SU-DHL-6 (cell line): Measurements from ENCODE around the gene ARL15.
"Not testable (repeated sequence)": the region's sequence is repeated elsewhere in the genome, so short reads cannot be mapped to it uniquely, and the experiment has no call there.

Source experiments
- H2AFZ ChIP-seq: fragments of 200-600 bp; sonication (generic); 2 replicates; pipeline ENCODE4 v1.6.1; 2014; ENCODE audit warnings: low read depth, mild to moderate bottlenecking, moderate library complexity, mixed read lengths, antibody characterized with exemption, low read length; ENCODE audit not compliant: severe bottlenecking
- H3F3A ChIP-seq: fragments of 200-600 bp; shearing (Covaris generic); 2 replicates; pipeline ENCODE4 v1.6.0; 2016; ENCODE audit warnings: antibody characterized with exemption, mild to moderate bottlenecking; ENCODE audit not compliant: insufficient read depth
- H3K27ac ChIP-seq: fragments of 200-600 bp; sonication (generic); 2 replicates; pipeline ENCODE4 v1.5.1; 2016; ENCODE audit warnings: low read depth, mild to moderate bottlenecking, low read length, moderate library complexity, mixed read lengths
- H3K27me3 ChIP-seq: fragments of 200-600 bp; sonication (generic), shearing (Covaris generic); 2 replicates; pipeline ENCODE4 v1.6.0; 2014; ENCODE audit warnings: mild to moderate bottlenecking, low read length
- H3K36me3 ChIP-seq: fragments of 200-600 bp; sonication (generic); 2 replicates; pipeline ENCODE4 v1.6.1; 2014; ENCODE audit warnings: mild to moderate bottlenecking, low read length, mixed read lengths
- H3K4me2 ChIP-seq: fragments of 300-600, 200-600 bp; shearing (Covaris generic), sonication (generic); 2 replicates; pipeline ENCODE4 v1.6.0; 2014; ENCODE audit warnings: low read length, low read depth, mild to moderate bottlenecking; ENCODE audit not compliant: poor library complexity, severe bottlenecking
- H3K4me3 ChIP-seq: fragments of 200-600 bp; sonication (generic); 2 replicates; pipeline ENCODE4 v1.5.1; 2014; ENCODE audit warnings: antibody characterized with exemption, low read length, mild to moderate bottlenecking, mixed read lengths; ENCODE audit not compliant: insufficient read depth, poor library complexity, severe bottlenecking
- H3K79me2 ChIP-seq: fragments of 200-600 bp; sonication (generic); 2 replicates; pipeline ENCODE4 v1.6.1; 2014; ENCODE audit warnings: mild to moderate bottlenecking, low read length, moderate library complexity; ENCODE audit not compliant: insufficient read depth
- H3K9ac ChIP-seq: fragments of 200-600 bp; sonication (generic); 2 replicates; pipeline ENCODE4 v1.7.0; 2014; ENCODE audit warnings: mild to moderate bottlenecking, low read length
- H3K9me2 ChIP-seq: fragments of 200-600 bp; sonication (generic); replicated peaks from 2 replicates; pipeline ENCODE4 v1.6.1; 2014; ENCODE audit warnings: low read length; ENCODE audit not compliant: insufficient read depth
- H3K9me3 ChIP-seq: fragments of 200-600 bp; sonication (generic); 2 replicates; pipeline ENCODE4 v1.6.1; 2014; ENCODE audit warnings: low read length, mixed read lengths; ENCODE audit not compliant: insufficient read depth
- H4K20me1 ChIP-seq: fragments of 200-600 bp; sonication (generic); 2 replicates; pipeline ENCODE4 v1.6.1; 2014; ENCODE audit warnings: low read depth, mild to moderate bottlenecking, antibody characterized with exemption, low read length, moderate library complexity, mixed read lengths
- CTCF ChIP-seq: fragments of 200-600 bp; sonication (generic); IDR thresholded peaks from one replicate; pipeline ENCODE4 v1.5.1; 2017; ENCODE audit warnings: antibody characterized with exemption, mild to moderate bottlenecking, low read length, moderate library complexity; ENCODE audit not compliant: insufficient read depth, poor library complexity, severe bottlenecking
- EZH2phosphoT487 ChIP-seq: fragments of 200-600 bp; sonication (generic), shearing (Covaris generic); conservative IDR thresholded peaks from 2 replicates; pipeline ENCODE4 v1.6.1; 2018; ENCODE audit warnings: mild to moderate bottlenecking, antibody characterized with exemption, low read length, moderate library complexity, mixed read lengths

The ARL15 gene

GRCh38 chr5:53858700-53859456 is 451.5 kb downstream of the ARL15 start:
- Histone ChIP-seq H3K4me3 (no peak overlapping the region), H3K4me2 (no peak overlapping the region), H3K9me3 (no peaks in the 10 kb centered on the region), H3K9me2 (no peaks in the 10 kb centered on the region), H2AFZ (no peak overlapping the region), H3K79me2 (no peaks in the 10 kb centered on the region), H3K9ac (no peak overlapping the region), H4K20me1 (no peaks in the 10 kb centered on the region), H3K36me3 (no peaks in the 10 kb centered on the region), H3F3A (no peaks in the 10 kb centered on the region), H3K27me3 (no peaks in the 10 kb centered on the region), H3K27ac (no peak overlapping the region)
- TF ChIP-seq EZH2phosphoT487 (no peak), CTCF (no peak)

- no peak for TF ChIP-seq CTCF
- Histone ChIP-seq H3K9ac (no peak overlapping the region), H3K4me3 (no peak overlapping the region), H3K27me3 (no peaks in the 10 kb centered on the region), H3K9me3 (no peaks in the 10 kb centered on the region), H3K4me2 (no peak overlapping the region), H3K79me2 (no peaks in the 10 kb centered on the region), H4K20me1 (no peaks in the 10 kb centered on the region), H3K9me2 (no peaks in the 10 kb centered on the region), H3K27ac (no peak overlapping the region), H2AFZ (no peak overlapping the region), H3F3A (no peaks in the 10 kb centered on the region), H3K36me3 (no peaks in the 10 kb centered on the region)
These were observed 453.9 kb downstream of the ARL15 start for GRCh38 chr5:53856506-53856905.

- not testable (repeated sequence) for H3K9me3 ChIP-seq, H3K79me2 ChIP-seq, H3K27ac ChIP-seq, H3K9me2 ChIP-seq, H4K20me1 ChIP-seq, H3F3A ChIP-seq, H2AFZ ChIP-seq, H3K27me3 ChIP-seq, H3K9ac ChIP-seq, H3K36me3 ChIP-seq, H3K4me3 ChIP-seq, H3K4me2 ChIP-seq
These were observed 473.4 kb downstream of the ARL15 start for GRCh38 chr5:53836851-53837430.

GRCh38 chr5:53834500-53834899 is 475.9 kb downstream of the ARL15 start:
- Histone ChIP-seq H3K4me2 (no peak overlapping the region), H3K79me2 (no peaks in the 10 kb centered on the region), H3K27me3 (no peaks in the 10 kb centered on the region), H4K20me1 (no peaks in the 10 kb centered on the region), H3K9ac (no peak overlapping the region), H3K9me3 (no peaks in the 10 kb centered on the region), H3F3A (no peaks in the 10 kb centered on the region), H3K9me2 (no peaks in the 10 kb centered on the region), H3K4me3 (no peak overlapping the region), H3K27ac (no peak overlapping the region), H2AFZ (no peak overlapping the region), H3K36me3 (no peaks in the 10 kb centered on the region)
- no peak for TF ChIP-seq EZH2phosphoT487
- TF ChIP-seq CTCF: no peak
